Type B pancreatic cell (in vitro differentiated cells): Measurements from ENCODE around the gene FHAD1. TPM values are rescaled to one million over a fixed set of nuclear protein-coding genes. Genes with fewer than 3 reads are reported as not detected.
"Not testable (repeated sequence)": the region's sequence is repeated elsewhere in the genome, so short reads cannot be mapped to it uniquely, and the experiment has no call there.

ENCODE experiments used
- DNase-seq: peaks from one replicate; pipeline ENCODE4 v3.0.0; 2021; ENCODE audit warnings: mixed read lengths; ENCODE audit not compliant: unreplicated experiment; ENCODE audit errors: extremely low spot score
- H3K27ac Mint-ChIP-seq: 2 replicates; pipeline ENCODE4 v1.8.0; 2021; ENCODE audit warnings: mild to moderate bottlenecking, mixed read lengths
- H3K27me3 Mint-ChIP-seq: 2 replicates; pipeline ENCODE4 v1.8.0; 2021; ENCODE audit warnings: mixed read lengths
- H3K36me3 Mint-ChIP-seq: 2 replicates; pipeline ENCODE4 v1.8.0; 2021; ENCODE audit warnings: mixed read lengths
- H3K4me1 Mint-ChIP-seq: one replicate; pipeline ENCODE4 v1.8.0; 2021; ENCODE audit warnings: mixed read lengths; ENCODE audit not compliant: unreplicated experiment
- H3K4me3 Mint-ChIP-seq: 2 replicates; pipeline ENCODE4 v1.8.0; 2021; ENCODE audit warnings: mild to moderate bottlenecking, mixed read lengths
- H3K9me3 Mint-ChIP-seq: 2 replicates; pipeline ENCODE4 v1.8.0; 2021; ENCODE audit warnings: mixed read lengths
- total RNA-seq: library from RNA; stranded (reverse); gene quantifications from 2 replicates; pipeline ENCODE4 v1.2.1, GENCODE V29; 2021; ENCODE audit warnings: low replicate concordance
- TF ChIP-seq, protein P1 (sequence below): fragments of 200-600 bp; sonication (generic); conservative IDR thresholded peaks from 2 replicates; pipeline ENCODE4 v1.5.0; 2021; ENCODE audit warnings: antibody characterized with exemption, mild to moderate bottlenecking

FHAD1 gene
- total RNA-seq, 1 donor from 2014 or later = 3.8 TPM

- Mint-ChIP-seq H3K27me3 (peaks cover 62% of the 10 kb centered on the region), H3K4me3 (no peak overlapping the region), H3K36me3 (no peaks in the 10 kb centered on the region), H3K9me3 (no peaks in the 10 kb centered on the region), H3K27ac (no peak overlapping the region), H3K4me1 (peaks cover 12% of the 10 kb centered on the region)
- no peak for DNase-seq
- TF ChIP-seq, protein P1, sequence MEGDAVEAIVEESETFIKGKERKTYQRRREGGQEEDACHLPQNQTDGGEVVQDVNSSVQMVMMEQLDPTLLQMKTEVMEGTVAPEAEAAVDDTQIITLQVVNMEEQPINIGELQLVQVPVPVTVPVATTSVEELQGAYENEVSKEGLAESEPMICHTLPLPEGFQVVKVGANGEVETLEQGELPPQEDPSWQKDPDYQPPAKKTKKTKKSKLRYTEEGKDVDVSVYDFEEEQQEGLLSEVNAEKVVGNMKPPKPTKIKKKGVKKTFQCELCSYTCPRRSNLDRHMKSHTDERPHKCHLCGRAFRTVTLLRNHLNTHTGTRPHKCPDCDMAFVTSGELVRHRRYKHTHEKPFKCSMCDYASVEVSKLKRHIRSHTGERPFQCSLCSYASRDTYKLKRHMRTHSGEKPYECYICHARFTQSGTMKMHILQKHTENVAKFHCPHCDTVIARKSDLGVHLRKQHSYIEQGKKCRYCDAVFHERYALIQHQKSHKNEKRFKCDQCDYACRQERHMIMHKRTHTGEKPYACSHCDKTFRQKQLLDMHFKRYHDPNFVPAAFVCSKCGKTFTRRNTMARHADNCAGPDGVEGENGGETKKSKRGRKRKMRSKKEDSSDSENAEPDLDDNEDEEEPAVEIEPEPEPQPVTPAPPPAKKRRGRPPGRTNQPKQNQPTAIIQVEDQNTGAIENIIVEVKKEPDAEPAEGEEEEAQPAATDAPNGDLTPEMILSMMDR = no peak
Observed at GRCh38 chr1:15385420-15385819, 138.4 kb downstream of the FHAD1 start.

GRCh38 chr1:15386164-15386749 lies 139.2 kb downstream of the FHAD1 start:
- Mint-ChIP-seq H3K9me3 (no peaks in the 10 kb centered on the region), H3K36me3 (no peaks in the 10 kb centered on the region), H3K4me3 (no peak overlapping the region), H3K4me1 (peaks cover 4% of the 10 kb centered on the region), H3K27me3 (peaks cover 62% of the 10 kb centered on the region), H3K27ac (no peak overlapping the region)
- DNase-seq = no peak
- TF ChIP-seq, protein P1 = no peak

GRCh38 chr1:15388201-15388880 lies 141.3 kb downstream of the FHAD1 start:
- TF ChIP-seq, protein P1 = no peak
- Mint-ChIP-seq H3K27ac (no peak overlapping the region), H3K4me1 (peaks cover 4% of the 10 kb centered on the region), H3K36me3 (no peaks in the 10 kb centered on the region), H3K9me3 (no peaks in the 10 kb centered on the region), H3K27me3 (peaks cover 52% of the 10 kb centered on the region), H3K4me3 (no peak overlapping the region)
- no peak for DNase-seq

- H3K27ac Mint-ChIP-seq, H3K9me3 Mint-ChIP-seq, H3K4me3 Mint-ChIP-seq, H3K4me1 Mint-ChIP-seq, H3K36me3 Mint-ChIP-seq, DNase-seq: not testable (repeated sequence)
- peaks cover 39% of the 10 kb centered on the region for H3K27me3 Mint-ChIP-seq
Observed at GRCh38 chr1:15389828-15390227, 142.8 kb downstream of the FHAD1 start.

DNA sequence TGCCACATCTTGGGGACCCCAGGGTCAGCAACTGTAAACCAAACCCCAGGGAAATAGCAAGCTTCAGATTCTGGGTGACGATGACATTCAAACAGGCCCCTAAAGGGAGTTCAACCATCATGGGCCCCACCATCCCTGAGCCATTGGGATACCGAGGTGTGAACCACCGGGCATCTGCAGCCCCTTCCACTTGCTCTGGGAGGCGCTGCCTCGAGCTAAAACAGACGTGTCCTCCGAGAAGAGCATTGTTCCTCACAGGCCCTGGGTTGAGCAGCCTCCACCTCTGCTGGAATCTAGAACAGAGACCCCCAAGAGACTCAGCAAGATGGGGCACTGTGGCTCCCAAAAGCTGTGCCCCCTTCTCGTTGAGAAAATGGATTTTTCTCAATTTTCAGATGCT lies 143.6 kb downstream of the FHAD1 start:
- peaks cover 30% of the 10 kb centered on the region for H3K27me3 Mint-ChIP-seq
- H3K27ac Mint-ChIP-seq = no peak overlapping the region
- TF ChIP-seq, protein P1 = no peak
- DNase-seq = no peak
- no peaks in the 10 kb centered on the region for H3K36me3 Mint-ChIP-seq
- no peak overlapping the region for H3K4me3 Mint-ChIP-seq
- H3K9me3 Mint-ChIP-seq = no peaks in the 10 kb centered on the region
- no peaks in the 10 kb centered on the region for H3K4me1 Mint-ChIP-seq

DNA sequence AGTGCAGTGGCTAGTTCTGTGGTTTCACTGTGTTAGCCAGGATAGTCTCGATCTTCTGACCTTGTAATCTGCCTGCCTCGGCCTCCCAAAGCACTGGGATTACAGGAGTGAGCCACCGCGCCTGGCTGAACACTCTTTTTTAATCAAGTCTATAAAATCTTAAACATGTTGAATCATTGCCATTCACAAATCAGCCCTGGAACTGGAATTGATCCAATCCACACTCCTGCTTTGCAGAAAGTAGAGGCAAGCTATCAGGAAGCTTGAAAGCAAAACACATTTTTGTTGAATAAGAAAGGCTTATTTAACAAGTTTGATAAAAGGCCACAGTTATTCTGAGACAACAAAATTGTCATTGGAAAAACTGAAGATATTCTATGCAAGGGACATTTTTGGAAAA lies 144.3 kb downstream of the FHAD1 start:
- TF ChIP-seq, protein P1 = no peak
- no peak for DNase-seq
- Mint-ChIP-seq H3K36me3 (no peaks in the 10 kb centered on the region), H3K9me3 (no peaks in the 10 kb centered on the region), H3K27me3 (peaks cover 23% of the 10 kb centered on the region), H3K4me1 (no peaks in the 10 kb centered on the region), H3K4me3 (no peak overlapping the region), H3K27ac (no peak overlapping the region)
